HepG2 (cell line): Measurements from ENCODE around the gene CHRNB1. TPM values are rescaled to one million over a fixed set of nuclear protein-coding genes. Genes with fewer than 3 reads are reported as not detected.

Experiments
- ADNP ChIP-seq: sonication (generic); formaldehyde crosslinking; IDR thresholded peaks from 2 replicates; pipeline ENCODE4 v1.4.0; 2020; ENCODE audit warnings: missing genetic modification reagents
- GABPB1 ChIP-seq: IDR thresholded peaks from 2 replicates; pipeline ENCODE4 v1.6.1; 2016; ENCODE audit warnings: mild to moderate bottlenecking, missing genetic modification reagents, moderate library complexity, missing compliant biosample characterization
- HMG20B ChIP-seq: conservative IDR thresholded peaks from 2 replicates; pipeline ENCODE4 v1.6.1; 2016; ENCODE audit warnings: missing genetic modification reagents, missing compliant biosample characterization
- IRF2 ChIP-seq: IDR thresholded peaks from 2 replicates; pipeline ENCODE4 v1.6.1; 2018; ENCODE audit warnings: missing genetic modification reagents, missing compliant biosample characterization
- KDM5B ChIP-seq: sonication (generic); formaldehyde crosslinking; IDR thresholded peaks from 2 replicates; pipeline ENCODE4 v1.4.0; 2020; ENCODE audit warnings: missing genetic modification reagents, mild to moderate bottlenecking, borderline replicate concordance
- MYC ChIP-seq: sonication (generic); formaldehyde crosslinking; IDR thresholded peaks from 2 replicates; pipeline ENCODE4 v1.9.0; 2021; ENCODE audit warnings: missing genetic modification reagents, borderline replicate concordance
- NONO ChIP-seq, 2 experiments: fragments of 450-650 bp in 1 of 2; sonication (generic) in 1 of 2; formaldehyde crosslinking in 1 of 2; IDR thresholded peaks in 1 of 2; conservative IDR thresholded peaks in 1 of 2; 2 replicates each; pipeline versions ENCODE4 v1.6.1 to v1.8.0; 2017 to 2022; ENCODE audit warnings: mild to moderate bottlenecking in 1 of 2, missing genetic modification reagents in 1 of 2, moderate library complexity in 1 of 2
- PREB ChIP-seq: sonication (generic); formaldehyde crosslinking; IDR thresholded peaks from 2 replicates; pipeline ENCODE4 v1.4.0; 2020; ENCODE audit warnings: missing genetic modification reagents
- RBFOX2 ChIP-seq: fragments of 200-400 bp; formaldehyde crosslinking; IDR thresholded peaks from 2 replicates; pipeline ENCODE4 v1.6.1; 2017; ENCODE audit warnings: low read depth, mild to moderate bottlenecking, low read length
- SMAD9 ChIP-seq: sonication (generic); formaldehyde crosslinking; IDR thresholded peaks from 2 replicates; pipeline ENCODE4 v1.5.1; 2020; ENCODE audit warnings: mild to moderate bottlenecking, missing genetic modification reagents
- TAF1 ChIP-seq: sonication (generic); formaldehyde crosslinking; IDR thresholded peaks from 2 replicates; pipeline ENCODE4 v1.4.0; 2020; ENCODE audit warnings: missing genetic modification reagents
- TBX2 ChIP-seq: sonication (generic); formaldehyde crosslinking; IDR thresholded peaks from 2 replicates; pipeline ENCODE4 v1.5.0; 2020; ENCODE audit warnings: missing genetic modification reagents, mild to moderate bottlenecking, borderline replicate concordance
- ZBTB7B ChIP-seq: sonication (generic); formaldehyde crosslinking; IDR thresholded peaks from 2 replicates; pipeline ENCODE4 v1.4.0; 2020; ENCODE audit warnings: missing genetic modification reagents
- ZNF292 ChIP-seq: sonication (generic); formaldehyde crosslinking; IDR thresholded peaks from 2 replicates; pipeline ENCODE4 v1.8.1; 2022; ENCODE audit warnings: mild to moderate bottlenecking, low read depth, missing genetic modification reagents, borderline replicate concordance
- ZNF781 ChIP-seq: sonication (generic); formaldehyde crosslinking; IDR thresholded peaks from 2 replicates; pipeline ENCODE4 v1.5.1; 2020; ENCODE audit warnings: borderline replicate concordance, mild to moderate bottlenecking, missing genetic modification reagents; ENCODE audit errors: not compliant biosample characterization
- polyA plus RNA-seq, 8 experiments: library from polyadenylated mRNA; depleted of rRNA in 3 of 8; stranded (reverse) in 7 of 8; unstranded in 1 of 8; fragments of >200 nt; fragmentation: Illumina TruSeq in 4 of 8; extraction: Trizol in 4 of 8; gene quantifications; 2 replicates each; pipeline versions ENCODE4 v1.2.1 to v1.2.3, GENCODE V29; 2011 to 2016; ENCODE audit warnings: low read depth in 4 of 8, missing spikeins in 1 of 8, mixed read lengths in 1 of 8; ENCODE audit not compliant: insufficient read depth in 1 of 8
- total RNA-seq, 5 experiments: library from RNA; depleted of rRNA; stranded (reverse); fragments of >200 nt; fragmentation: Illumina TruSeq; extraction: Trizol; gene quantifications; 2 replicates each; pipeline ENCODE4 v1.2.3, GENCODE V29; 2016; ENCODE audit warnings: low read depth in 1 of 5
- TF ChIP-seq, protein P1 (sequence below): IDR thresholded peaks from 2 replicates; pipeline ENCODE4 v1.6.1; 2012; ENCODE audit warnings: low read length, improper control_type of control experiment
- TF ChIP-seq, protein P2 (sequence below): sonication (generic); formaldehyde crosslinking; conservative IDR thresholded peaks from 2 replicates; pipeline ENCODE4 v1.4.0; 2020; ENCODE audit warnings: missing genetic modification reagents
- TF ChIP-seq, protein P3 (sequence below): sonication (generic); formaldehyde crosslinking; IDR thresholded peaks from 2 replicates; pipeline ENCODE4 v1.4.0; 2020; ENCODE audit warnings: missing genetic modification reagents

Gene CHRNB1
- total and polyA plus RNA-seq, 2 of the 13 experiments (the other 11 are each of a cell fraction or from before 2014, with no cell fraction given): 5.4 to 33.7 TPM

DNA sequence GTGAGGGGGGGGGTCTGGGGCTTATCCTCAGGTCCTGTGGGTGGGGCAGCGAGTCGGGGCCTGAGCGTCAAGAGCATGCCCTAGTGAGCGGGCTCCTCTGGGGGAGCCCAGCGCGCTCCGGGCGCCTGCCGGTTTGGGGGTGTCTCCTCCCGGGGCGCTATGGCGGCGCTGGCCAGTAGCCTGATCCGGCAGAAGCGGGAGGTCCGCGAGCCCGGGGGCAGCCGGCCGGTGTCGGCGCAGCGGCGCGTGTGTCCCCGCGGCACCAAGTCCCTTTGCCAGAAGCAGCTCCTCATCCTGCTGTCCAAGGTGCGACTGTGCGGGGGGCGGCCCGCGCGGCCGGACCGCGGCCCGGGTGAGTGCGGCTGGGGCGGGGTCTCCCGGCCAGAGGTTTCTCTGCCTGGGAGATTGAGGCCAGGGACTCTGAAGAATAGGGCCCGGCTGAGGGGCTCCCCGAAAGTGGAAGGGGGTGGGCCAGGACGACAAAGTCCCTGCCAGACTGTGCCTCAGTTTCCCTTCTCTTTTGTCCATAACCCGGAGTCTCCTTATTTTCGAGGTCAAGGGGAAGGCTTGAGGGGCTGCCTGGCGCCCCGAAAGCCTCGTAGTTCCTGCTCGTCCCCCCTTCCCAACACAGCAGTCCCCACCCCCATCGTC, 5.3 kb upstream of the CHRNB1 start, which contains the start of gene FGF11 (continued):
- TF ChIP-seq ZNF781 (CRISPR knock-in tag): no peak
- peak; percentile 31; the same call in 1 of the 2 replicates for TF ChIP-seq TAF1 (CRISPR knock-in tag)
- no peak for TF ChIP-seq PREB (CRISPR knock-in tag)
- peak; percentile 57; the same call in 1 of the 2 replicates for TF ChIP-seq ZBTB7B (CRISPR knock-in tag)
- no peak for TF ChIP-seq KDM5B (CRISPR knock-in tag)
- TF ChIP-seq, protein P1, sequence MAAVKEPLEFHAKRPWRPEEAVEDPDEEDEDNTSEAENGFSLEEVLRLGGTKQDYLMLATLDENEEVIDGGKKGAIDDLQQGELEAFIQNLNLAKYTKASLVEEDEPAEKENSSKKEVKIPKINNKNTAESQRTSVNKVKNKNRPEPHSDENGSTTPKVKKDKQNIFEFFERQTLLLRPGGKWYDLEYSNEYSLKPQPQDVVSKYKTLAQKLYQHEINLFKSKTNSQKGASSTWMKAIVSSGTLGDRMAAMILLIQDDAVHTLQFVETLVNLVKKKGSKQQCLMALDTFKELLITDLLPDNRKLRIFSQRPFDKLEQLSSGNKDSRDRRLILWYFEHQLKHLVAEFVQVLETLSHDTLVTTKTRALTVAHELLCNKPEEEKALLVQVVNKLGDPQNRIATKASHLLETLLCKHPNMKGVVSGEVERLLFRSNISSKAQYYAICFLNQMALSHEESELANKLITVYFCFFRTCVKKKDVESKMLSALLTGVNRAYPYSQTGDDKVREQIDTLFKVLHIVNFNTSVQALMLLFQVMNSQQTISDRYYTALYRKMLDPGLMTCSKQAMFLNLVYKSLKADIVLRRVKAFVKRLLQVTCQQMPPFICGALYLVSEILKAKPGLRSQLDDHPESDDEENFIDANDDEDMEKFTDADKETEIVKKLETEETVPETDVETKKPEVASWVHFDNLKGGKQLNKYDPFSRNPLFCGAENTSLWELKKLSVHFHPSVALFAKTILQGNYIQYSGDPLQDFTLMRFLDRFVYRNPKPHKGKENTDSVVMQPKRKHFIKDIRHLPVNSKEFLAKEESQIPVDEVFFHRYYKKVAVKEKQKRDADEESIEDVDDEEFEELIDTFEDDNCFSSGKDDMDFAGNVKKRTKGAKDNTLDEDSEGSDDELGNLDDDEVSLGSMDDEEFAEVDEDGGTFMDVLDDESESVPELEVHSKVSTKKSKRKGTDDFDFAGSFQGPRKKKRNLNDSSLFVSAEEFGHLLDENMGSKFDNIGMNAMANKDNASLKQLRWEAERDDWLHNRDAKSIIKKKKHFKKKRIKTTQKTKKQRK: no peak
- TF ChIP-seq, protein P2, sequence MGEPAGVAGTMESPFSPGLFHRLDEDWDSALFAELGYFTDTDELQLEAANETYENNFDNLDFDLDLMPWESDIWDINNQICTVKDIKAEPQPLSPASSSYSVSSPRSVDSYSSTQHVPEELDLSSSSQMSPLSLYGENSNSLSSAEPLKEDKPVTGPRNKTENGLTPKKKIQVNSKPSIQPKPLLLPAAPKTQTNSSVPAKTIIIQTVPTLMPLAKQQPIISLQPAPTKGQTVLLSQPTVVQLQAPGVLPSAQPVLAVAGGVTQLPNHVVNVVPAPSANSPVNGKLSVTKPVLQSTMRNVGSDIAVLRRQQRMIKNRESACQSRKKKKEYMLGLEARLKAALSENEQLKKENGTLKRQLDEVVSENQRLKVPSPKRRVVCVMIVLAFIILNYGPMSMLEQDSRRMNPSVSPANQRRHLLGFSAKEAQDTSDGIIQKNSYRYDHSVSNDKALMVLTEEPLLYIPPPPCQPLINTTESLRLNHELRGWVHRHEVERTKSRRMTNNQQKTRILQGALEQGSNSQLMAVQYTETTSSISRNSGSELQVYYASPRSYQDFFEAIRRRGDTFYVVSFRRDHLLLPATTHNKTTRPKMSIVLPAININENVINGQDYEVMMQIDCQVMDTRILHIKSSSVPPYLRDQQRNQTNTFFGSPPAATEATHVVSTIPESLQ (CRISPR knock-in tag): no peak
- TF ChIP-seq GABPB1 (CRISPR knock-in tag): peak; percentile 31; the same call in 1 of the 2 replicates
- TF ChIP-seq ADNP (CRISPR knock-in tag): no peak
- TF ChIP-seq RBFOX2: peak; percentile 72
- no peak for TF ChIP-seq SMAD9 (CRISPR knock-in tag)
- TF ChIP-seq IRF2: no peak
- TF ChIP-seq NONO (IDR thresholded peaks at IDR 0.05): no peak
- peak; percentile 10; the same call in 1 of the 2 replicates for TF ChIP-seq NONO (CRISPR knock-in tag; conservative IDR thresholded peaks at IDR 0.05)
- TF ChIP-seq, protein P3, sequence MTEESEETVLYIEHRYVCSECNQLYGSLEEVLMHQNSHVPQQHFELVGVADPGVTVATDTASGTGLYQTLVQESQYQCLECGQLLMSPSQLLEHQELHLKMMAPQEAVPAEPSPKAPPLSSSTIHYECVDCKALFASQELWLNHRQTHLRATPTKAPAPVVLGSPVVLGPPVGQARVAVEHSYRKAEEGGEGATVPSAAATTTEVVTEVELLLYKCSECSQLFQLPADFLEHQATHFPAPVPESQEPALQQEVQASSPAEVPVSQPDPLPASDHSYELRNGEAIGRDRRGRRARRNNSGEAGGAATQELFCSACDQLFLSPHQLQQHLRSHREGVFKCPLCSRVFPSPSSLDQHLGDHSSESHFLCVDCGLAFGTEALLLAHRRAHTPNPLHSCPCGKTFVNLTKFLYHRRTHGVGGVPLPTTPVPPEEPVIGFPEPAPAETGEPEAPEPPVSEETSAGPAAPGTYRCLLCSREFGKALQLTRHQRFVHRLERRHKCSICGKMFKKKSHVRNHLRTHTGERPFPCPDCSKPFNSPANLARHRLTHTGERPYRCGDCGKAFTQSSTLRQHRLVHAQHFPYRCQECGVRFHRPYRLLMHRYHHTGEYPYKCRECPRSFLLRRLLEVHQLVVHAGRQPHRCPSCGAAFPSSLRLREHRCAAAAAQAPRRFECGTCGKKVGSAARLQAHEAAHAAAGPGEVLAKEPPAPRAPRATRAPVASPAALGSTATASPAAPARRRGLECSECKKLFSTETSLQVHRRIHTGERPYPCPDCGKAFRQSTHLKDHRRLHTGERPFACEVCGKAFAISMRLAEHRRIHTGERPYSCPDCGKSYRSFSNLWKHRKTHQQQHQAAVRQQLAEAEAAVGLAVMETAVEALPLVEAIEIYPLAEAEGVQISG: peak; percentile 33; the same call in 1 of the 2 replicates
- no peak for TF ChIP-seq HMG20B (CRISPR knock-in tag)
- 0 out of 2 replicates have a peak, but pooled peaks have one; percentile 17 for TF ChIP-seq TBX2 (CRISPR knock-in tag)
- TF ChIP-seq MYC (CRISPR knock-in tag): peak; percentile 39; the same call in 1 of the 2 replicates
- TF ChIP-seq ZNF292: no peak
